Middle frontal gyrus (tissue), 1 donor: ENCODE data around the gene RNF40.

Experiments
- DNase-seq: peaks from one replicate; pipeline ENCODE4 v3.0.0-alpha.2; 2015; ENCODE audit warnings: low spot score; ENCODE audit errors: extremely low spot score

RNF40 gene

DNA sequence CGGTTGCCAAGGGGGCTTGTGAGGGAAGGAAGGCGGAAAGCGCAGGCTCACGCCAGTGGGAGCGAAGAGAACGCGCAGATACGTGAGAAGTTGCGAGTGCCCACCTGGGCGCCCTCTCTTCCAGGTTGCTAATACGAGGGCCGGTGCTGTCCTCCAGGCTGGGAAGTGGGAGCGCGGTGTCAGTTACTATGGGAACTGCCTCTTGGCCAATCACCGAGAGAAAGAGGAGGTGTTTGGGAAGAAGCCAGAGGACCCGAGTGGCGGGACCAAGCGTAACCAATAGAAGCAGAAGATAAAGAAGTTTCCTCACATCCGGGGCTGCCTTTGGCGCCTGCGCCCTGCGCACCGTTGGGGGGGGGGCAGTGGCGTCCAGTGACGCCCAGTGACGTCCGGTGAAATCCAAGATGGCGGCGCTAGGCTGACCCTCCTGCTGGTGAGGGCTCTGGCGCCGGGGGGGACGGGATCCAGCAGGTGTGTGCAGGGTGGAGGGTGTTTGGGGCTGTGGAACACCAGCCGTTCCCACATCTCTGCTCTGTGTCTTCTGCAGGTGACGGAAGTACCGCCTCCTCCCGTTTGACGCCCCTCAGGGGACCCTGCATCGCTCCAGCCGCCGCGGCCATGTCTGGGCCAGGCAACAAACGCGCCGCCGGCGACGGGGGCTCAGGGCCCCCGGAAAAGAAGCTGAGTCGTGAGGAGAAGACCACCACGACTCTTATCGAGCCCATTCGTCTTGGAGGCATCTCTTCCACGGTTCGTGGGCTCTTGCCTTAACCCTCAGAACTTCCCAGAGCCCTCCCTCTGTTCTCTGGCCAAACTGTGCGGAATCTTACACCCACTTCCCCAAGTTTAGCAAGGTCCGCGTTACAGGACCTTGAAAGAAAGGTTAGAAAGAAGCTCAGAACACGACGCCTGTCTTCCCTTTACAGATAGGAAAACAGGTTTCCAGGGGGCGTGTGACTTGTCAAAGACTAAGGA is at the start of gene RNF40, which contains the start of gene CFAP119:
Gene RNF40, plus strand, starts transcription at position 395 of the 975 bp plus-strand sequence. Its CDS starts 224 bp downstream, at position 619.
Gene CFAP119, minus strand, starts transcription at position 135 of the 975 bp plus-strand sequence. CDS start 314 bp downstream, outside the sequence.
- peak; percentile 94 for DNase-seq

DNA sequence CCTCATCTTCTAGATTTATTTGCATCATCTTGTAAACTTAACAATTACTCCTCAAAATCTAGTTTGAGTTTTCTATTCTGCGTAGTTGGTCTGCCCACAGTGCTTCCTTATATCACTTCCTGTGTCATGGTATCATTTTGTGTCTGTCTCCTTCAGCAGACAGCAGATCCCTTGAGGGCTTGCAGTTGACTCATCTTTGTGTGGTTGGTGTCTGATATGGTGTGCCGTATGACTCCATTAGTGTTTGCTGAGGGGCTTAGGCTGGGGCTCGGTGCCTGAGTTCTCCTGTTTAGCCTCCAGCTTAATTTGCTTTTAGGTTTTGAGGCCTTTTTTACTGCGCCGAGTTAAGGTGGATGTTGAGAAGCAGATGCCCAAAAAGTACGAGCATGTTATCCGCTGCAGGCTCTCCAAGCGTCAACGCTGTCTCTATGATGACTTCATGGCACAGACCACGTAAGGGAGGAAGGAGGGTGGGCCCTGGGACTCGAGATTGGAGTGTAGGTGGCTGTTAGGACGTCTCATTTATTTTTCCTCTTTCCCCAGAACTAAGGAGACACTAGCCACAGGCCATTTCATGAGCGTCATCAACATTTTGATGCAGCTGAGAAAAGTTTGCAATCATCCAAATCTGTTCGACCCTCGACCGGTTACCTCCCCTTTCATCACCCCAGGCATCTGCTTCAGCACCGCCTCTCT is 46.2 kb upstream of the RNF40 start:
- no peak for DNase-seq

DNA sequence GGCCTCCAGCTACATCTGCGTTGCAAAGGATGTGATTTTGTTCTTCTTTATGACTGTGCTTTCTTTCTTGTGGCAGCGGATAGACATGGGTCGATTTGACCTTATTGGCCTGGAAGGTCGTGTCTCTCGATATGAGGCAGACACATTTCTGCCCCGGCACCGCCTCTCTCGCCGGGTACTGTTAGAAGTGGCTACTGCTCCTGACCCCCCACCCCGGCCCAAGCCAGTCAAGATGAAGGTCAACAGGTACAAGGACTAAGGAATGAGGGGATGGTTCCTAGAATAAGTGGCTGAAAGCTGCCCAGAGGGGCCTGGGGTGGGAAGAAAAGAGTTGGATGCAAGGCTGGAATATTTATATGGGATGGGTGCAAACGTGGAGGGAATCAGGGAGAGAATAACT is 42.0 kb upstream of the RNF40 start:
- DNase-seq = no peak

DNA sequence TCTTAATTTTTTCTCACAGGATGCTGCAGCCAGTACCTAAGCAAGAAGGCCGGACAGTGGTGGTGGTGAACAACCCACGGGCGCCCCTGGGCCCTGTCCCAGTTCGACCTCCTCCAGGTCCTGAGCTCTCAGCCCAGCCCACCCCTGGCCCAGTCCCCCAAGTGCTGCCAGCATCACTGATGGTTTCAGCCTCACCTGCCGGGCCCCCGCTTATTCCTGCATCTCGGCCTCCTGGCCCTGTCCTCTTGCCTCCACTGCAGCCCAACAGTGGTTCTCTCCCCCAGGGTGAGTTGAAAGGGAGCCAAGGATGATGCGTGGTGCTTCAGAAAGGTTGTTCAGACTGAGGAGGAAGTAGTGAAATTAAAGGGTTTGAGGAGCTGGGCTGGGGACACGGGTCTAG is 41.4 kb upstream of the RNF40 start:
- DNase-seq = no peak

DNA sequence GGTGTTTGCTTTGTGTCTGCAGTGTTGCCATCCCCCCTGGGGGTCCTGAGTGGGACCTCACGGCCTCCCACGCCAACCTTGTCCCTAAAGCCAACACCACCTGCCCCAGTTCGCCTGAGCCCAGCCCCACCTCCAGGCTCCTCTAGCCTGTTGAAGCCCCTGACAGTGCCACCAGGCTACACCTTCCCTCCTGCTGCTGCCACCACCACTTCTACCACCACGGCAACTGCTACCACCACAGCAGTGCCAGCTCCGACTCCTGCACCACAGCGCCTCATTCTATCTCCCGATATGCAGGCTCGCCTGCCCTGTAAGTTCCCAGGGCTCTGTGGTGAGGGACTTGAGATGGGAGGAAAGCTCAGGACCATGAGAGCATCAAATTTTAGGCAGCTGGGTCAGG is 41.0 kb upstream of the RNF40 start:
- DNase-seq = no peak

DNA sequence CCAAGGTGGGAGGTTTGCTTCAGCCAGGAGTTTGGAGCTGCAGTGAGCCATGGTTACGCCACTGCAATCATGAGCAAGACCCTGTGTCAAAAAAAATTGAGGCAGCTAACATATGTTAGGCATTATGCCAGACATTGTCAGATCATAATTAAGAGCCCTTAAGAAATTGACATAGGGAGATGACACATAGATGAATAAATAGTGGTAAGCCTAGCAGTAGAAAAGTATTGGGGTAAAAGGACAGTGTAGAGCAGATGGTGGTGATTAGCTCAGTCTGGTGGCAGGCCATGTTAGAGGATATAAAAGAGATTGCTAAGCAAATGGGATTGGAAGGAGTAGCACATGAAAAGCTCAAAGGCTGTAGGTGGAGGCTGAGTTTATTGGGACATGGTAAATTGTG is 40.5 kb upstream of the RNF40 start:
- DNase-seq = no peak

DNA sequence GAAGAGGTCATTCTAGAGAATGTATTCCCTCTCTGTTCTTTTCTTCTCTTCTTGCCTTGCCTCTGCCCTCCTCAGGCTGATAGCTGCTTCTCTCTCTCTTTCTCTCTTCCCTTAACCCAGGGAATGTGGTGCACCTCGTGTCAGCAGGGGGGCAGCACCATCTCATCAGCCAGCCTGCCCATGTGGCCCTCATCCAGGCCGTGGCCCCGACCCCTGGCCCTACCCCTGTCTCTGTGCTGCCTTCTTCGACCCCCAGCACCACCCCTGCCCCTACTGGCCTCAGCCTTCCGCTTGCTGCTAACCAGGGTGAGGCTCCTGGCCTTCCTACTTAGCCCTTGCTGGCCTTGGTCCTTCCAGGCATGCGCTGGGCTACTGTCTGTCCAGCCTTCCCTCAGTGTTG is 39.7 kb upstream of the RNF40 start:
- DNase-seq = no peak

DNA sequence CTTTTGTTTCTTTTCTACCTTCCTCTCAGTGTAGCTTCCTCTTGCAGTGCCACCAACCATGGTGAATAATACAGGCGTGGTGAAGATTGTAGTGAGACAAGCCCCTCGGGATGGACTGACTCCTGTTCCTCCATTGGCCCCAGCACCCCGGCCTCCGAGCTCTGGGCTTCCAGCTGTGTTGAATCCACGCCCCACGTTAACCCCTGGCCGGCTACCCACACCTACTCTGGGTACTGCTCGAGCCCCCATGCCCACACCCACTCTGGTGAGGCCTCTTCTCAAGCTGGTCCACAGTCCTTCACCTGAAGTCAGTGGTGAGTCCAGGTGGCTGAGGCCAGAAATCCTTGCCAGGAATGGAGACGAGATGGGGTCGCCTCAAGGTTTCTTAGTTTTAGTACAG is 39.2 kb upstream of the RNF40 start:
- DNase-seq = no peak

DNA sequence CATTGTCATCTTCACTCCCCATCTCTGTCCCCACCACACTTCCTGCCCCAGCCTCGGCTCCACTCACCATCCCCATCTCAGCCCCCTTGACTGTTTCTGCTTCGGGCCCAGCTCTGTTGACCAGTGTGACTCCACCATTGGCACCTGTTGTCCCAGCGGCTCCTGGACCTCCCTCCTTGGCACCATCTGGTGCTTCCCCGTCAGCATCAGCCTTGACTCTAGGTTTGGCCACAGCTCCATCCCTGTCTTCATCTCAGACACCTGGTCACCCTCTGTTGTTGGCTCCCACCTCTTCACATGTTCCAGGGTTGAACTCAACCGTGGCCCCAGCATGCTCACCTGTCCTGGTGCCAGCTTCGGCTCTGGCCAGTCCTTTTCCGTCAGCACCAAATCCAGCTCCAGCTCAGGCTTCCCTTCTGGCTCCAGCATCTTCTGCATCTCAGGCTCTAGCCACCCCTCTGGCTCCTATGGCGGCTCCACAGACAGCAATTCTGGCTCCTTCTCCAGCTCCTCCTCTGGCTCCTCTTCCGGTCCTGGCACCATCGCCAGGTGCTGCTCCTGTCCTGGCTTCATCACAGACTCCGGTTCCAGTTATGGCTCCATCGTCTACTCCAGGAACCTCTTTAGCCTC is 38.3 kb upstream of the RNF40 start:
- no peak for DNase-seq

DNA sequence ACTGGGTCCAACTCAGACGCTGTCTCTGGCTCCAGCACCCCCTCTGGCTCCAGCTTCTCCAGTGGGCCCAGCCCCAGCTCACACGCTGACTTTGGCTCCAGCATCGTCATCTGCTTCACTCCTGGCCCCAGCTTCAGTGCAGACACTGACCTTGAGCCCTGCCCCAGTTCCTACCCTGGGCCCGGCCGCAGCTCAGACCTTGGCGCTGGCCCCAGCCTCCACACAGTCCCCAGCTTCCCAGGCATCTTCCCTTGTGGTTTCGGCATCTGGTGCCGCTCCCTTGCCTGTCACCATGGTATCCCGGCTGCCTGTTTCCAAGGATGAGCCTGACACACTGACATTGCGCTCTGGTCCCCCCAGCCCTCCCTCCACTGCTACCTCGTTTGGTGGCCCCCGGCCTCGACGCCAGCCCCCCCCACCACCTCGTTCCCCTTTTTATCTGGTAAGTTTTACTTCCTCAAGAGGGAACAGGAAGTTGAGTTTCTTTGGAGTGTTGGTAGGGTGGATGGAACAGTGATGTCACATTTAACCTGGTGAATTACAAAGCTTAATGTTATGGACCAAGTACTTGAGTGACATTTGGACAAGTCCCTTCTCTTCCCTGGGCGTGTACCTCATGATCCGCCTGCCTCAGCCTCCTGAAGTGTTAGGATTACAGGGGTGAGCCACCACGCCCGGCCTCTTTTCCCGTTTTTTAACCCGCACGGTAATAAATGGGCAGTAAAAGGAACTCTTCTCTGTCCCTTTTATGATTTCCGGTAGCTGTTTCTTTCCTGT is 37.3 kb upstream of the RNF40 start:
- no peak for DNase-seq

DNA sequence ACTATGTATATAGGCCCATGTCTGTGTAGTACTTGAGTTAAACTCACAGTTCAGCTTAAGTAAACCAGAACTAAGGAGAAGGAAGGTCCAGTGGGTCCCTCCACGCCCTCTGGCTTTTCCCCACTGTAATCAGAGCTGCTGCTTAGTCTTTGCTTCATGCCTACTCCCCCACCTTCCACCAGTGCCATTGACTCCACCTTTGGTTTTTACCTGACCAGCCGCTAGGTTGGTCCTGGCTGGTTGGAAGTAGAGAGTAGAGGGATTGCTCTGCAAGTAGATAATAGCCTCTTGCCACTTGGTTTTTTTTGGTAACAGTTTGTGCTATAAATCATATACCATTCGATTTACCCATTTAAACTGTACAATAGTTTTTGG is 36.7 kb upstream of the RNF40 start:
- DNase-seq = no peak

DNA sequence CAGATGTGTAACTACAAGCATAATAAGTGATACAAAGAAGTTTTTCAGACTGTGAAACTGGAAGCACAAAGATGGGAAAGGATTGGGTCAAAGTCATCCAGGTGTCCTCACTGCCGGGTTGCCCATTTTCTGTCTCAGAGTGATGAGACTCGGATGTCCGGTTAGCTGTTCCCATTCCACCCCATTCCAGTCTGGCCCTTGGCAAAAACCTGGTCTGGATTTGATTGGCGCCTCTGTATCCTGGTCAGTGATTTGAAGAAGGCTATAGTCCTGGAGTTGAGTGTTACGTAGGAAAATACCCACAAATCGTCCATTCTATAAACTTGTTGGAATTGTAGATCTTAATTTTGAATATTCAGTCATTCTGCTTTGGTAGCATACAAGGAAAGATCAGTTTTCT is 33.8 kb upstream of the RNF40 start:
- DNase-seq = no peak

DNA sequence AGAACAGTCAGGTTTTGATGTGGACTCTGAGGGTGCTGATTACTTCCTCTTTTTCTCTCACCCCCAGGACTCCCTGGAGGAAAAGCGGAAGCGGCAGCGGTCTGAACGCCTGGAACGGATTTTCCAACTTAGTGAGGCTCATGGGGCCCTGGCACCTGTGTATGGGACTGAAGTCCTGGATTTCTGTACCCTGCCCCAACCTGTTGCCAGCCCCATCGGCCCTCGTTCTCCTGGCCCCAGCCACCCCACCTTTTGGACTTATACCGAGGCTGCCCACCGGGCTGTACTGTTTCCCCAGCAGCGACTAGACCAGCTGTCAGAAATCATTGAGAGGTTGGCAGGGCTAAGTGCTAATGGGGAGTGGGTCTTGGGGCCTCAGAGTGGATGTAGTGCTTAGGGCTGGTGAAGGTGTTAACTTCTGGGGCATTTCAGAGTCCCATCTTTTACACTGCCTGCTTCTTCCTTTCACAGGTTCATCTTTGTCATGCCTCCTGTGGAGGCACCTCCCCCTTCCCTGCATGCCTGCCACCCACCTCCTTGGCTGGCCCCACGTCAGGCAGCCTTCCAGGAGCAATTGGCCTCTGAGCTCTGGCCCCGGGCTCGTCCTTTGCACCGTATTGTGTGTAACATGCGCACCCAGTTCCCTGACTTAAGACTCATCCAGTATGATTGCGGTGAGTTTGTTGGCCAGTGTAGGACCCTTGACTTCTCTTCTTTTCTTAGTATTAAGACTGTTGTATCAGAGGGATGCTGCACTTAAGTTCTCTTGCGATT is 33.0 kb upstream of the RNF40 start:
- DNase-seq = no peak

DNA sequence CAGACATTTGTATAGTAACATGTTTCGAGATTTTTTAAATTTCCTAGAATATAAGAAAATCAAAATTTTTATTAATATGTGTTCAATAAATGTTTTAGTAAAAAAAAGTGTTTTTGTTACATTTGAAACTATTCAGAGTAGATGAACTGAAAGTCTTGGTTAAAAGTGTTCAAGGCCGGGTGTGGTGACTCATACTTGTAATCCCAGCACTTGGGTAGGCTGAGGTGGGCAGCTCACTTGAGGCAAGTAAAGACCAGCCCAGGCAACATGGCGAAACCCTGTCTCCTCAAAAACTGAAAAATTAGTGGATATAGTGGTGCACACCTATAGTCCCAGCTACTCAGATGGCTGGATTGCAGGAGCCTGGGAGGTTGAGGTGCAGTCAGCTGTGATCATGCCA is 30.7 kb upstream of the RNF40 start:
- DNase-seq = no peak

DNA sequence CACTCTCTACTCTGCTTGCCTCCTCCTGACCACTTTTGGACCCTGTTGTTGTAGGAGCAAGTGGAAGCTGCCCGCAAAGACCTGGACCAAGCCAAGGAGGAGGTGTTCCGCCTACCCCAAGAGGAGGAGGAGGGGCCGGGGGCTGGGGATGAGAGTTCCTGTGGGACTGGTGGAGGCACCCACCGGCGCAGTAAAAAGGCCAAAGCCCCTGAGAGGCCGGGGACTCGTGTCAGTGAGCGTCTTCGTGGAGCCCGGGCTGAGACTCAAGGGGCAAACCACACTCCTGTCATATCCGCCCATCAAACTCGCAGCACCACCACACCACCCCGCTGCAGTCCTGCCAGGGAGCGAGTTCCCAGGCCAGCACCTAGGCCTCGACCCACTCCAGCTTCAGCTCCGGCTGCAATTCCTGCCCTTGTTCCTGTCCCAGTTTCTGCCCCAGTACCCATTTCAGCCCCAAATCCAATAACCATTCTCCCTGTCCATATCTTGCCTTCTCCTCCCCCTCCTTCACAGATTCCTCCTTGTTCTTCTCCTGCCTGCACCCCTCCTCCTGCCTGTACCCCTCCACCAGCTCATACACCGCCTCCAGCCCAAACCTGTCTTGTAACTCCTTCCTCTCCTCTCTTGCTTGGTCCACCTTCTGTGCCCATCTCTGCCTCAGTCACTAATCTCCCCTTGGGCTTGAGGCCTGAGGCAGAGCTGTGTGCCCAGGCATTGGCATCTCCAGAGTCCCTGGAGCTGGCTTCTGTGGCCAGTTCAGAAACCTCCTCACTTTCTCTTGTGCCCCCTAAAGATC is 24.9 kb upstream of the RNF40 start:
- DNase-seq = no peak

DNA sequence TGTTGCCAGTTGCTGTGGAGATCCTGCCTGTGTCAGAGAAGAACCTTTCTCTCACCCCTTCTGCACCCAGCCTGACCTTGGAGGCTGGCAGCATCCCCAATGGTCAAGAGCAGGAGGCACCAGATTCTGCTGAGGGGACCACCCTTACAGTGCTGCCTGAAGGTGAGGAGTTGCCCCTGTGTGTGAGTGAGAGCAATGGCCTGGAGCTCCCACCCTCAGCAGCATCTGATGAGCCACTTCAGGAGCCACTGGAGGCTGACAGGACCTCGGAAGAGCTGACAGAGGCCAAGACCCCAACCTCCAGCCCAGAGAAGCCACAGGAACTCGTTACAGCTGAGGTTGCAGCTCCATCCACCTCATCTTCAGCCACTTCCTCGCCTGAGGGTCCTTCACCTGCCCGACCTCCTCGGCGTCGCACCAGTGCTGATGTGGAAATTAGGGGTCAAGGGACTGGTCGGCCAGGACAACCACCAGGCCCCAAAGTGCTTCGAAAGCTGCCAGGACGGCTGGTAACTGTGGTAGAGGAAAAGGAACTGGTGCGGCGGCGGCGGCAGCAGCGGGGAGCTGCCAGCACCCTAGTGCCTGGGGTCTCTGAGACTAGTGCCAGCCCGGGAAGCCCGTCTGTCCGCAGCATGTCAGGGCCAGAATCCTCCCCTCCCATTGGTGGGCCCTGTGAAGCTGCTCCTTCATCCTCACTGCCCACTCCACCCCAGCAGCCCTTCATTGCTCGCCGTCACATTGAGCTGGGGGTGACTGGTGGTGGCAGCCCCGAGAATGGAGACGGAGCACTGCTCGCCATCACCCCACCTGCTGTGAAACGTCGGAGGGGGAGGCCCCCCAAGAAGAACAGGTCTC is 24.1 kb upstream of the RNF40 start:
- DNase-seq = no peak

DNA sequence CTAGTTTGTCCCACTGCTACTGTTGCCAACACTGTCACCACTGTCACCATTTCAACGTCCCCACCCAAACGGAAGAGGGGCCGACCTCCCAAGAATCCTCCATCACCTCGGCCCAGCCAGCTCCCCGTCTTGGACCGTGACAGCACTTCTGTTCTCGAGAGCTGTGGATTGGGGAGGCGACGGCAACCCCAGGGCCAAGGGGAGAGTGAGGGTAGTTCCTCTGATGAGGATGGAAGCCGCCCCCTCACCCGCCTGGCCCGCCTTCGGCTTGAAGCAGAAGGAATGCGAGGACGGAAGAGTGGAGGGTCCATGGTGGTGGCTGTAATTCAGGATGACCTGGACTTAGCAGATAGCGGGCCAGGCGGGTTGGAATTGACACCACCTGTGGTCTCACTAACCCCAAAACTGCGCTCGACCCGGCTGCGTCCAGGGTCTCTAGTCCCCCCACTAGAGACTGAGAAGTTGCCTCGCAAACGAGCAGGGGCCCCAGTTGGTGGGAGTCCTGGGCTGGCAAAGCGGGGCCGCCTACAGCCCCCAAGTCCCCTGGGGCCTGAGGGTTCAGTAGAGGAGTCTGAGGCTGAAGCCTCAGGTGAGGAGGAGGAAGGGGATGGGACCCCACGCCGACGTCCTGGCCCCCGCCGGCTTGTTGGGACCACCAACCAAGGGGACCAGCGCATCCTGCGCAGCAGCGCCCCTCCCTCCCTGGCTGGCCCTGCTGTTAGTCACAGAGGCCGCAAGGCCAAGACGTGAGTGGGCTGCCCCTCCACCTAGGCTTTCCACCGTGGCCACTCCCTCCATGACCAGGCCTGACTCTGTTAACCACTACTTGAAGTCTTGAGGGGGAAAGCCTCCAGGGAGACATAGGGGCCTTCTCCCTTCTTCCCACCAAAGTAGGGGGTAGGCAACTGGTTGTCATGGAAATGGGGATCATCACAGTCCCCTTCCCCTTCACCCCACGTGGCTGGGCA is 22.9 kb upstream of the RNF40 start:
- no peak for DNase-seq
